T follicular helper cell (primary cell): ENCODE measurements around the gene TBC1D5.
"Not testable (repeated sequence)": the region's sequence is repeated elsewhere in the genome, so short reads cannot be mapped to it uniquely, and the experiment has no call there.

ENCODE experiments used
- DNase-seq: peaks from one replicate; pipeline ENCODE4 v3.0.0-alpha.2; 2020; ENCODE audit warnings: low read depth

TBC1D5 gene

DNA sequence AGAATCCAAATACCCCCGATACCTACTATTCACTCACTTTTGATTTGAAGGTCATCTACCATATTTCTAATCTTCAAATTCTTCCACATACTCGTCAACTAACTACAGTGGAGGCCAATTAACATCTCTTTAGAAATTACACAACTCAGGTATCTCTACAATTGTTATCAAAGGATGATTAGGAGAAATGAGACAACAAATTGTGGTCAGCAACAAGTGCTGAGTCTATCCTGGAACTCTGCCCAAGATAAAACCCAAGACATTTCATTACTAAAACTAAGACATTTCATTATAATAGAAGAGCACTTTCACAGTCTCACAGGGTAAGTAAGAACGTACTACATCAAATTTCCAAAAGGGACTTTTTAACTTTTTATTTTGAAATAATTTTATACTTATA is 100.0 kb downstream of the TBC1D5 start:
- no peak for DNase-seq

DNA sequence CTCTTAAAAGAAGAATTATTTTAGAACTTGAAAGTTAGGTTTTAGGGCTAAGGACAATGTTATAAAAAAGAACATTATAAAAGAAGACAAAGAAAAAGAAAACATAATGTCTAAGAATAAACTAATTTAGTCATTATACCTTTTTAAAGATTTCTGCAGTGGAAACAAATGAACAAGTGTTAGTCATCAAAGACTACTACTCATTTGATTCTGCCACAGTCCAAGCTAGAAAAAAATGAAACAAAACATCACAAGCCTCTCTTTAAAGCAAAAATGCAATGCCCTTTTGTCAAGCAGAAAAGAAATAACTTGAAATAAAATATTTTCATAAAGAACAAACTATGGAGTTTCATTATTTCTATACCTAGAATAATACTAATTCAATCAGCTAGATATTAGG is 102.0 kb downstream of the TBC1D5 start:
- DNase-seq, result no peak

DNA sequence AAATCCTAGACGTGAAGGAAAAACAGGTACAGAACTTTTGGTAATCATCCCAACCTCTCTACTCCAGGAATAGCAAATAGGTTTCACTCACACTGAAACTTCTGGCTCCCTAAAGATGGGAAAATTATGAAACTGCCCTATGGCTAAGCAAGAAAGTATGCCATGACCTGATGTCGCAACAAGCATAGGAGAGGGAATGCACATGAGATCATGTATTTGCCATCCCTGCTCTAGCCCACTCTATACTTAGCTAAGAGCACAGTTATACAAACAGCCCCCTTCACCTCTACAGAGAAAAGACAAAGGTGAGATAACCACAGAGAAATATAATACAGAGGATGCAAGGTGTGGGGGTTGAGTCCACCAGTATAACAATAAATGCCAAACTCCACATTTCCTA is 102.7 kb downstream of the TBC1D5 start:
- DNase-seq, result no peak

DNA sequence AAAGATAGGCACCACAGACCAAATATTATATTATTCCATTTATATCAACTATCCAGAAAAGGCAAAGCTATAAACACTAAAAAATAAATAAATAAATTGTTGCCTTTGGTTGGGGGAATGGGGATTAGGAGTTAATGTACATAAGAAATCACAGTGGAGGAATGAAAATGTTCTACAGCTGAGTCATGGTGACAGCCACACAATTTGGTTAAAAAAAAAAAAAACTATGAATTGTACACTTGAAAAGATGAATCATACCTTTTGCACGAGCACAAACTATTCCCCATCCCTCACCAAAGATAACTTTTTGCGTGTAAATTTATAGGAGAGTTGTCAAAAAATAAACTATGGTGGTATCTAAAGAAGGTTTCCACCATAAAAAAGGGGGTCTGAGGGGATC is 103.2 kb downstream of the TBC1D5 start:
- DNase-seq, result no peak

DNA sequence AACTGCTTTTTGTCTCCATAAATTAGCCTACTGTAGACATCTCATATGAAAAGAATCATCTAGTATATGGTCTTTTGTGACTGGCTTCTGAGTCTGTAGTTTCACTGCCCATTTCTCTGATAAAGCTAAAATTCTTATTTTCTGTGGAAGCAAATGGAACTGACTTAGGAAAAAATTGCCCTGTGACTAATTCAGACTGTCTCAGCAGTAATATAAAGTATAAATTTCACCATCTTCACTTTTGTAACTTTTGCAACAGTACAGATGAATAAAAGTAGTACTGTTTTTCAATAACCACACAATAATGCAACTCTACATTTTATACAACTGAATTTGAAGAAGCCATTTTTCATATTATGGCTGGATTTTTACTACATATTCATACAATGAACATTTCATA is 104.1 kb downstream of the TBC1D5 start:
- no peak for DNase-seq

DNA sequence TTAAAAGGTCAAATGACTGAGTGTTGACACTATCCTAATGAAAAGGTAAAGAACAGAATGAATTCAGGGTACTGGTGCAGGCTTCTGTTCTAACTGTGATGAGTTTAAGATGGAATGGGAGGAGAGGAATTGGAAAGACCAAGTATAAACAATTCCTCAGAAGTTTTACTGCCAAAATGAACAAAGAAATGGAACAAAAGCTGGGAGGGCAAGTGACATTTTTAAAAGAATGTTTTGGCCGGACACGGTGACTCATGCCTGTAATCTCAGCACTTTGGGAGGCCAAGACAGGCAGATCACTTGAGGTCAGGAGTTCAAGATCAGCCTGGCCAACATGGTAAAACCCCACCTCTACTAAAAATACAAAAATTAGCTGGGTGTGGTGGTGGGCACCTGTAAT is 106.8 kb downstream of the TBC1D5 start:
- not testable (repeated sequence) for DNase-seq

DNA sequence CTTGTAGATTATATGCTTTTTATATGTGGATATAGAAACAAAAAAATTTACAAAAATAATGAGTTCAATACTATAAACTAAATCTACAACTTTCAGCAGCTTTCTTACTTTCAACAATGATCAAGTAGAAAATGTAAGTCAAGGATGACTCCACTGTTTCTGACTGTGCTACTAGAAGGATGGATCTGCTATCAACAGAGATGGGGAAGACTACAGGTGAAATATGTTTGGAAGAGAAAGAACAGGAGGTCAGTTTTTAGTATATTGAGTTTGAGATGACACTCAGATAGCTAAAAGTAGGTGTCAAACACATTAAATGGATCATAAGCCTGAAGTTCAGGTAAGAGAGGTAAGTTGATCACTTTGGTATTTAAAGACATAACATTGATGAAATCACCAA is 107.5 kb downstream of the TBC1D5 start:
- DNase-seq, result no peak

DNA sequence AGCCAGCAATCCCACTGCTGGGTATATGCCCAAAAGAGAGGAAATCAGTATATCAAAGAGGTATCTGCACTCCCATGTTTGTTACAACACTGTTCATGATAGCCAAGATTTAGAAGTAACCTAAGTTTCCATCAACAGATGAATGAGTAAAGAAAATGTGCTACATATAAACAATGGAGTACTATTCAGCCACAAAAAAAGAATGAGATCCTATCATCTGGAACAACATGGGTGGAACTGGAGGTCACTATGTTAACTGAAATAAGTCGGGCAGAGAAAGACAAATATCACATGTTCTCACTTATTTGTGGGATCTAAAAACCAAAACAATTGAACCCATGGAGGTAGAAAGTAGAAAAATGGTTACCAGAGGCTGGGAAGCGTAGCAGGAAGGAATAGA is 108.2 kb downstream of the TBC1D5 start:
- DNase-seq, result no peak

DNA sequence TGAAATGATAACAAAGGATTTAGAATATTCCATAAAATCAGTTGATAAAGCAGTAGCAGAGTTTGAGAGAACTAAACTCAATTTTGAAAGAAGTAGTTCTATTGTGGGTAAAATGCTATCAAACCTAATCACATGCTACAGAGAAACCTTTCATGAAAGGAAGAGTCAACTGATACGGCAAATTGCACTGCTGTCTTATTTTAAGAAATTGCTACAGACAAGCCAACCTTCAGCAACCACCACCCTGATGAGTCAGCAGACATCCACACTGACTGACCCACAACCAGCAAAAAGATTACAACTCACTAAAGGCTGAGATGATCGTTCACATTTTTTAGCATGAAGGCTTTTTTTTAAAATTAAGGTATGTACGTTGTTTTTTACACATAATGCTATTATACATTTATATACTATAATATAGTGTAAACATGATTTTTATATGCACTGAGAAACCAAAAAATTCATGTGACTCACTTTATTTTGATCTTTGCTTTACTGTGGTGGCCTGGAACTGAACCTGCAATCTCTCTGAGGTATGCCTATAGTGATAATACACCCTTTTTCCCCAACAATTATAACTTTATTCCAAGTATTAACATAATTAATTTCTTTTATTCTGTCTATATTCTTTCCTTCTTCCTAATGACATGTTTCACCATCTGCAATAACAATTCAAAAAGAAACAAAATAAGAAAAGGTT is 109.9 kb downstream of the TBC1D5 start:
- no peak for DNase-seq

DNA sequence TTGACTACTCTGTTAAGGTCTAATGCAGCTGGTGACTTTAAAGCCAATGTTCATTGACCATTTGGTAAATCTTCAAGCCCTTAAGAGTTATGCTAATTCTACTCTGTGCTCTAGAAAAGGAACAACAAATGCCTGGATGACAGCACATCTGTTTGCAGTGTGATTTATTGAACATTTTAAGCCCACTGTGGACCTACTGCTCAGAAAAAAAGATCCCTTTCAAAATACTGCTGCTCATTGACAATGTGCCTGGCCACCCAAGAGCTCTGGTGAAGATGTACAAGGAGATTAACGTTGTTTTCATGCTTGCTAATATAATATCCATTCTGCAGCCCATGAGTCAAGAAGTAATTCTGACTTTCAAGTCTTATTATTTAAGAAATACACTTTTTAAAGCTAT is 110.8 kb downstream of the TBC1D5 start:
- DNase-seq, result no peak

DNA sequence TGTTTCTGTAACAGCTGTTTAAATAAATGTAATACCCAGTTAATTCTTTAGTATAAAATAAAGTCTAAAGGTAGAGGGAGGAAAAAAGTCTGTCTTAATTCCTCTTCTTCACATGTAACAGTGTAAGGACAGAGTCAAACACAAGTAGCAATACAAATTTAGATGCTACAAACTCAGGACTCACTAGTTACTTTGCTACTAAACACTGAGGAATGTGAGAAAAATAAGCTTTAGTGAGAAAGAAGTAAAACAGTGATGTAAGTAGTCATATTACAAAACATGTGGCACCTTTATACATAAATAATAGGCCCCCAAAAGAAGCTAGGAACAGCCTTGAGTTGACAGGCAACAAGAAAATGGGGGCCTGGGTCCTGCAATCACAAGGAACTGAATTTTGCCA is 113.0 kb downstream of the TBC1D5 start:
- DNase-seq, result no peak

DNA sequence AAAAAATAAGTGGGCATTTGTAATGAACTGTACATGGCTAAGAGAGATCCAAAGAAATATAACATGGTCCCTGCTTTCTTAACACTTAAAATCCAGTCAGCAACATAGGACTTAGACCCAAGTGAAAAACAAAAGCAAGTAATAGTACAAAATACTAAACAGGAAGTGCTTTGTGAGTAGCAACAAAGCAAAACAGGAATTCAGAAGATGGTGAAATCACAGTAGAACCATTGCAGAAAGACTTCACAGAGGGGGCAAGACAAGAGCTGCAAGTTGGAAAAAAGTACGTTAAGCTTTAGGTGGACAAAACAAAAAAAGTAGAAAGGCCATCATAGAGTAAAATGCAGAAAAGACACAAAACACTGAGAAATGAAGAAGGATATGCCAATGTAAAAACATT is 116.0 kb downstream of the TBC1D5 start:
- DNase-seq, result no peak

DNA sequence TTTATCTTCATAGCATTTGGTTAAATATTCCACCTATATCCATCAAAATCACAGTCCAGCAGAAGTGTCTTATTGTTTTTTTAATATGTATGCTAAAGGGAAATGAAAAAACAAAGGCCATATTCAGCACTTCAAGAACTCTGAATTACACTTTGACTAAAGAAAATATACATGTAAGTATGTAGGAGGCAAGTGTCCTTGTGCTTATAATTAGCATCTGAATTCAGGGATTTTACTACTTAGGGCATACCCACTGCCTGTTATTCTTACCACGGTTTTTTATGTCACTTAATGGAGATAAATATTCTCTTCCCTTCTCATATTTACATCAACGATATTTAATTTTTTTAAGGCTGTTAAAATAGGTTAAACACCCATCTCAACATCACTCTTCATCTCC is 117.3 kb downstream of the TBC1D5 start:
- no peak for DNase-seq

DNA sequence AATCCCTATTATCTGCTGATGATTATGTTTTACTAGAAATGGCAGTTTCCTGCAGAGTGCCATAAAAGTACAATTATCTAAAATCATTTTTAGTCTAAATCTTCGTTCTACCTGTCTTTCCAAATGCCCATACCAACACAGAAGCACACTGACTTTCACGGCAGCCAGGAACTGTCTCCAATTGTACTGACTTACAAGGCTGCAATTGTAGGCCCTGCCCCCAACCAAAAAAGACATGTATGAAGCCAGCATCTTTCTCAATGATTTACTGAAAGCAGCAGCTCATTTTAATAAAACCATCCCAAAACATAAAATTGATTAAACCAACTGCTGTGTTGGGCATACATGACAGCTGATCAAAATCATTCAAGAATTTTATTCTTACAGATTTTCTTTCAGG is 119.0 kb downstream of the TBC1D5 start:
- DNase-seq, result no peak

DNA sequence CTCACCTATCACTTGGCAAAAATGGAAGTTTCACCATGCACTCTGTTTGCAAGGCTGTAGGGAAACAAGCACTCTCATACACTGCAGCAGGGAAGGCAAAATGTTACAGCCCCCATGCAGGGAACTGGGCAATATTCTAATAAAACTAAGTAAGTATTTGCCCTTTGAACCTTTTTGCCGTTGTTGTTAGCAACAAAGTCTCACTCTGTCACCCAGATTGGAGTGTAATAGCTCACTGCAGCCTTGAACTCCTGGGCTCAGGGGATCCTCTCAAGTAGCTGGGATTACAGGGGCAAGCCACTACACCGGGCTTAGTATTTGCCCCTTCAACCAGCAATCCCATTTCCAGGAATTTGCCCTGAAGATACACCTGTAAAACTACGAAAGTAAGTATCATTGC is 122.5 kb downstream of the TBC1D5 start:
- no peak for DNase-seq

DNA sequence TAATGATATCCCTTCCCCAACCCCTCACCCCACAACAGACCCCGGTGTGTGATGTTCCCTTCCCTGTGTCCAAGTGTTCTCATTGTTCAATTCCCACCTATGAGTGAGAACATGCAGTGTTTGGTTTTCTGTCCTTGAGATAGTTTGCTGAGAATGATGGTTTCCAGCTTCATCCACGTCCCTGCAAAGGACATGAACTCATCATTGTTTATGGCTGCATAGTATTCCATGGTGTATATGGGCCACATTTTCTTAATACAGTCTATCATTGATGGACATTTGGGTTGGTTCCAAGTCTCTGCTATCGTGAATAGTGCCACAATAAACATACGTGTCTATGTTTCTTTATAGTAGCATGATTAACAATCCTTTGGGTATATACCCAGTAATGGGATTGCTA is 129.4 kb downstream of the TBC1D5 start:
- DNase-seq, result not testable (repeated sequence)

DNA sequence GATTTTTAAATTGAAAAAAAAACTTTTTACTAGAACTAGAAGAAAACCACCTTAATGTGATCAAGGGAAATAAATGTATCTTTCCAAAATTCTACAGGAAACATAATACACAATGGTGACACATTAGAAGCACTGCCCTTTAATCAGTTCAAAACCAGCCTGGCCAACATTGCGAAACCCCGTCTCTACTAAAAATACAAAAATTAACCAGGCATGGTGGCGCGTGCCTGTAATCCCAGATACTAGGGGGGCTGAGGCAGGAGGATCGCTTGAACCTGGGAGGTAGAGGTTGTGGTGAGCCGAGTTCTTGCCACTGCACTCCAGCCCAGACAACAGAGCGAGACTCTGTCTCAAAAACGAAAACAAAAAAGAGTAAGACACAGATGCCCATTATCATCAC is 134.5 kb downstream of the TBC1D5 start:
- no peak for DNase-seq

DNA sequence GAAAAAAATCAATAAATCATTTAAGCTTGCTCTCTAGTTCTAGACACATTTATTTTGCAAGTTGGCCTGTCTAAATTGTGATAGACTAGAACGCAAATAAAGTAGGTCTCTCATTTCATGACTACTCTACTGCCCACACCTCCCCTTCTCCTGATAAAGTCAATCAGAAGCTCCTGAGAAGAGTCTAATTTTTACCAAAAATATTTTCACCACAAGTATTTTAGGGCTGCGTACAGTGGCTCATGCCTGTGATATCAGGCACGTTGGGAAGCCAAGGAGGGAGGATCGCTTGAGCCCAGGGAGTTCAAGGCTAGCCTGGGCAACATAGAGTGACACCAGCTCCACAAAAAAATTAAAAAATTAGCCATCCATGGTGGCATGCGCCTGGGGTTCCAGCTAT is 136.5 kb downstream of the TBC1D5 start:
- no peak for DNase-seq

DNA sequence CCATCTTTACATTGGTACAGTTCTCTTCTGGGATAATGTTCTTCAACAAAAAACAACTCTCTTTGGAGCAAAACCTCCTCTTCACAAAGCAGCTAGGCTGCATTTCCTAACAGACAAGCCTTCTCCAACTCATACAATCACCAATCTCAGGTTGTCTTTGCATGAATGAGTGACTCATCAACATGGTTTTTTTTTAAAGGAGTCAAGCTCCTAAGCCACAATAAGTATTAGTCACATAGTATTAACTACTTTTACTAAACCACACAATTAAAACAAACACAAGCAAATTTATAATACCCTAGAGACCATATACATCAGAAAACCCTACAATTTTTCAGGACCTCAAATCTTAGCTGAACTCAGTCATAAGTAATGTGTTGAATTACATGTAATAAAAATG is 137.4 kb downstream of the TBC1D5 start:
- DNase-seq, result no peak

DNA sequence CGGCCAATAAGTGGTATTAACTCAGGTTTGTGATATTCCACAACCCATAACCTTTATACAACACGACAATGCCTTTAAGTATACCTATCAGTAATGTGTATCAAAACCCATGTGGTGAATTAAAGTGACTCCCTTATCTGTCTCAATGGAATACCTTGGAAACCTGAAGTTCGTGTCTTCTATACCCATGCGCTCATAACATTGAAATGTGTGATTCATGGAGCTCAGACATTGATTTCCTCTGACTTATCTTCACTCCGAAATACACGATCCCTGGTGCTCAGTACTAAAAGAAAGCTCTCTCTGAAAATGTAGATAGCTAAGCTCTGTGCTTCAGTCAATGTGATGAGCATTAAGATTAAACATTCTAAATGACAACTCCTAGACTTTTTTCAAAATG is 140.3 kb downstream of the TBC1D5 start:
- no peak for DNase-seq

DNA sequence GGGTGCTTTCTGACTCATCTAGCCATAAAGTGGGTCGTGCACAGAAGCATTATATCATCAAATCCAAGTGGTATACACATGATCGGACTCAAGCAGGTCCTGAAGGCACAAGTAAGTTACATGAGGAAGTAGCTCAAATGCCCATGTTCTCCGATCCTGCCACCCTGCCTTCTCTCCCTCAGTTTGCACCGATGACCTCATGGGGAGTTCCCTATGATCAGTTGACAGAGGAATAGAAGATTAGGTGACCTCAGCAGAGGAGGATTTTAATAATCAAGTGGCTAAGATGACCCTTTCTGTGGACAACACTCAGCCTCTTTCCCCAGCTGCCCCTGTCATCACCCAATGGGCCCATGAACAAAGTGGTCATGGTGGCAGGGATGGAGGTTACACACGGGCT is 149.5 kb downstream of the TBC1D5 start:
- DNase-seq, result no peak

DNA sequence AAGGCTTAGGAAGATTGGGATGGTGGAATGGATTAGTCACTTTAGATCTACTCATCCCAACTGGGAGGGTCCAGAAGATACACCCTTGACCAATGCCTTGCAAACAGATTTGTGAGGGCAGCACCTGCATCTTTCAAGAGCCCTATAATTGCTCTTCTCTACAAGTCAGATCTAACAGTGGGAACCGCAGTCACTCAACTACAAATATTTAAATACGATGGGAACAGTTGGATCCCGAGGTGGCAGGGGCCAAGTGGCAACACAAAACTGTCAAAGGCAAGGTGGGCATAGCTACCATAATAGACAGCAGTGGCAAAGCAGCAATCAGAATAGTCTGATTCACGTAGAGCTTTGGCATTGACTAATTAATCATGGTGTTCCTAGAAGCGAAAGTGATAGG is 152.0 kb downstream of the TBC1D5 start:
- DNase-seq, result no peak

DNA sequence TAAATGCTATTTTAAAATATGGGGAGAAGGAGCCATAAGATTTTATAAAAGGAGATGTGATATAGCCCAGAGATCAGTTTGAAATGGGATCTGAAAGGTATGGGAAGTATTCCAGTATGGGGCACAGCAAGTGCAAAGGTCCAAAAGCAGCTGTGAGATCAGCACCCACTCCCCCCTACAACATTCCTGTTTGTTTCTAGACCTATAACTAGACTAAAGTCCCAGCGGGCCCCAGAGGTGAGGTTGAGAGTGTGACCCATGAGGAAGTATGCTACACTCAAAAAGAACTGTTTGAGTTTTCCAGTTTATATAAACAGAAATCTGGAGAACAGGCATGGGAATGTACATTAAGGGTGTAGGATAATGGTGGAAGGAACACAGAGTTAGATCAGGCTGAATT is 152.5 kb downstream of the TBC1D5 start:
- no peak for DNase-seq

DNA sequence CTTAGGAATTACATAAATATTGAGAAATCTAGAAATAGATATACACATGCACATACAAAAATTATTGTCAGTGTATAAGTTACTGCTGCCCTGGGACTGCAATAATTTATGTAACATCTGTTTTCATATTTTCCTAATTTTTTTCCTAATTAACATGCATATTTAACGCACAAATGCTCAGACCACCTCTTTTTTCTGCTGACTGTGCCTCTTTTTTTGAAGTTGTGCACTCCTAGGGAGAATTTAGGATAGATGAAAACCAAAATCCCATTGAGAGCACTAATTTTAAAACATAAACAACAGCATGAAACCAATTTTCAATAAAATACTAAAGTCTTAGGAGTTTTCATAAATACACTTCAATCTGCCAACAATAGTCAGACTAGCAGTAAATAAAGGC is 154.0 kb downstream of the TBC1D5 start:
- DNase-seq, result no peak
